Measurements from ENCODE around the gene BAAT.

DNA sequence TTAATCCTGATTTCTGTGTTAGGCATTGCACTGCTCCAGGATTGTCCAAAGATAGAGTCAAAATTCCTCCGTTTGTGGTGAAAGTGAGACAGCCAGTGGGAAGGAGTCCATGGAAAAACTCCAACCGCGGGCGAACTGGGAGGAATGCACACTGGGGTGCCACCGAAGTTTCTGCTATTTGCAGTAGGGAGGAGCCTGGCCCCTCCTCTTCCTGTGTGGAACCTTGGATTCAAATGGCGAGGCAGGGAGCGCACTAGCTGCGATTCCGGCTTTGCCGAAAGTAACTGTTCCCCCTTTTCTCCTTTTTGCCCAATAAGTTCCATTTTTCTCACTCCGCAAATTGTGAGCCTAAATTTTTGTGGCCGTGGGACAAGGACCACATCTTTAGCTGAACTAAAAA, 9.3 kb downstream of the BAAT start:
- TF ChIP-seq, protein P1, sequence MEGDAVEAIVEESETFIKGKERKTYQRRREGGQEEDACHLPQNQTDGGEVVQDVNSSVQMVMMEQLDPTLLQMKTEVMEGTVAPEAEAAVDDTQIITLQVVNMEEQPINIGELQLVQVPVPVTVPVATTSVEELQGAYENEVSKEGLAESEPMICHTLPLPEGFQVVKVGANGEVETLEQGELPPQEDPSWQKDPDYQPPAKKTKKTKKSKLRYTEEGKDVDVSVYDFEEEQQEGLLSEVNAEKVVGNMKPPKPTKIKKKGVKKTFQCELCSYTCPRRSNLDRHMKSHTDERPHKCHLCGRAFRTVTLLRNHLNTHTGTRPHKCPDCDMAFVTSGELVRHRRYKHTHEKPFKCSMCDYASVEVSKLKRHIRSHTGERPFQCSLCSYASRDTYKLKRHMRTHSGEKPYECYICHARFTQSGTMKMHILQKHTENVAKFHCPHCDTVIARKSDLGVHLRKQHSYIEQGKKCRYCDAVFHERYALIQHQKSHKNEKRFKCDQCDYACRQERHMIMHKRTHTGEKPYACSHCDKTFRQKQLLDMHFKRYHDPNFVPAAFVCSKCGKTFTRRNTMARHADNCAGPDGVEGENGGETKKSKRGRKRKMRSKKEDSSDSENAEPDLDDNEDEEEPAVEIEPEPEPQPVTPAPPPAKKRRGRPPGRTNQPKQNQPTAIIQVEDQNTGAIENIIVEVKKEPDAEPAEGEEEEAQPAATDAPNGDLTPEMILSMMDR (IDR thresholded peaks at IDR 0.05) = no peak
- TF ChIP-seq POLR2A (IDR thresholded peaks at IDR 0.05) = no peak

All from thyroid gland (tissue), 4 donors.